GM18526 (cell line): ENCODE results near the gene TNFRSF12A.

Source experiments
- POLR2A ChIP-seq: IDR thresholded peaks from 3 replicates; pipeline ENCODE4 v1.6.1; 2011; ENCODE audit not compliant: insufficient read length; ENCODE audit errors: extremely low read depth

The TNFRSF12A gene

DNA sequence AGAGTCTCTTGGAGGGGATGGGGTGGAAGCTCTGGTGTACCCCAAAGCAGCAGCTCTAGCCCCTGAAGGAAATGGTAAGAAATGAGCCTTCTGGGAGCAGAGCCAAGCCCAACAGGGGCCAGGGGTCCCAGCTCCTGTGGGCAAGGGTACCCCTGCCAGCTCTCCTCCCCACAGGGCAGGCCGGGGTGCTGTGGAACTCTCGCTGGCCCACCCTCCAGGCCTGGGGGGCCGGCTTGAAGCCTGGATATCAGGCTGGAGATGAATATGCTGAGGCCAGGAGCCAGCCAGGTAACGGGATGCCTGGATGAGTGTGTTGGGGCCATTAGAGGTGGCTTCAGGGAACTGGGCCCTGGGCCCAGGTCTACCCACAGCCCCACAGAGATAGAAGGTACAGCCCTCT is 19.6 kb upstream of the TNFRSF12A start:
- no peak for TF ChIP-seq POLR2A

DNA sequence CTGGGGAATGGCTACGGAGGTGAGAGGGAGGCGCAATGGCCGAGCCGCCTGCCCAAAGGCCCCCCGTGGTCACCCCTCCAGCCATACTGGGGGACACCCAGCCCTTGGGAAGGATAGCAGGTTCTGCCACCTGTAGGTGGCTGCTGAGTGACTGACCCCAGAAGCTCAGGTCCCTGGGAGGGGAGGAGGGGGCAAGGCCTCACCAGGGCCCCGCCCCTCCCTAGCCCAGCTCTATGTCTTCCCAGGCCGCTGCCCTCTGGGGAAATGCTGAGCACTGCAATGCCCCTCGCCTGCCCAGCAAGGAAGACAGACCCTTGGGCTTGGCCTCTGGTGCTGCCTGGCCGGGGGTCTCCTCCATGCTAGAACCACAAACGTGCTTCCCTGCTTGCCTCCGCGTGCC is 18.9 kb upstream of the TNFRSF12A start:
- TF ChIP-seq POLR2A = no peak

DNA sequence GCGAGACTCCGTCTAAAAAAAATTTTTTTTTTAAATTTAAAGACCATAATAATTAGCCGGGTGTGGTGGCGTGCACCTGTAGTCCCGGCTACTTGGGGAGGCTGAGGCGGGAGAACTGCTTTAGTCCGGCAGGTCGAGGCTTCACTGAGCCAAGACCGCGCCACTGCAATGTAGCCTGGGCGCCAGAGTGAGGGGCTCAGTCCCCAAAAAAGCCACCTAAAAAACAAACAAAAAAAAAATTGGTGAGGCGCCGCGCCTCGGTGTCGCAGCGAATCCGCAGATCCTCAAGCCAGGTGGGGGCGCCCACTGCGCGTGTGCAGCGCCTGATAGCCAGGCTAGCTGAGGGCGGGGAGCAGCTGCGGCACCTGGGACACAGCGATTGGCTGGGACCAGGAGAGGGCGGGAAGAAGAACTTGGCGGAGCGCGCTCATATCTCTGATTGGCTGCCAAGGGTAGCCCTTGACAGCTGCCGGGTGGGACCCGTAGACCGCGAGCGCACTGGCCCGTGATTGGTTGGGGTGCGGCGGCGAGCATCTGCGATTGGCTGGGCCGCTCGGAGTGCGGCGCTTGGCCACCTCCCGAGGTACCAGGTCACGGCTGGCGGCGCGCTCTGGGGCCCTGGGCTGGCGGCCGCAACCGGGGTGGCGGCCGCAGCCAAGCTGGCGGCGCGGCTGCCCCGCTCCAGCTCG is 16.4 kb upstream of the TNFRSF12A start:
- no peak for TF ChIP-seq POLR2A

DNA sequence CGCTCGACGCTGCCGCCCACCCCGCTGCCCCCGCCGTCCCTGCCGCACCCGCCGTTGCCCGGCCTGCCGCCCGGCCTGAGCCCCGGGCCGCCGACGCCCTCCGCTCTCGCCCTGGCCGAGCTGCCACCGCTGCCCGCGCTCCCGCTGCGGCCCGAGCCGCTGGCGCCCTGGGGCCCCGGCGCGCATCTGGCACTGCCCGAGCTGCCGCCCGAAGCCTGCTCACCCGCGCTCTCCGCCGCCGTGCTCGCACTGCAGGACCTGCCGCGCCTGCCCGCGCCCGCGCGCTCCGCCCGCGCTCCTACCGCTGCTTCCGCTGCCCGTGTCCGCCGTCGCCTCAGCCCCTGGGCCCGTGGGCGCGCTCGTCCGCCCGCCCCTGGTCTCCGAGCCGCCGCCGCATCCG is 15.8 kb upstream of the TNFRSF12A start:
- TF ChIP-seq POLR2A = no peak

DNA sequence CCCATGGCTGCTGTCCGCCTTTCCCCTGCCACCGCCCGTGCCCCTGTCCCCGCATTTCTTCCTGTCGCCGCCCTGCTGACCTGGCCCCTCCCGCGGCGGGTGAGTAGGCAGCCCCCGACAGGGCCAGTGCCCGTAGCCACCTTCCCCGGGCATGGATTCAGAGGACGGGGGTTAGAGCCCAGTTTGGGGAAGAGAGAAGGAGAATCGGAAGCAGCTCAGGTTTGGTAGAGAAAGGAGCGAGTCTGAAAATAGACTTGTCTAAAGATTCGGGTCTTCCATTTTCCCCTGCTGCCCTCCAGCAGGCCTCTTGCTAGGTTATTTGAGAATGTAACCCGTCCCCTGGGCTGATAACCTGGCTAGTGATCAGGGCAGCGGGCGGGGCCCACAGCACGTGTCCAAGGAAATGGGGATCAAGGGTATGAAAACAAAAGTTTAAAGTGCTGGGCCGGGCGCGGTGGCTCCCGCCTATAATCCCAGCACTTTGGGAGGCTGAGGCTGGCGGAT is 15.3 kb upstream of the TNFRSF12A start:
- TF ChIP-seq POLR2A = peak; percentile 15

DNA sequence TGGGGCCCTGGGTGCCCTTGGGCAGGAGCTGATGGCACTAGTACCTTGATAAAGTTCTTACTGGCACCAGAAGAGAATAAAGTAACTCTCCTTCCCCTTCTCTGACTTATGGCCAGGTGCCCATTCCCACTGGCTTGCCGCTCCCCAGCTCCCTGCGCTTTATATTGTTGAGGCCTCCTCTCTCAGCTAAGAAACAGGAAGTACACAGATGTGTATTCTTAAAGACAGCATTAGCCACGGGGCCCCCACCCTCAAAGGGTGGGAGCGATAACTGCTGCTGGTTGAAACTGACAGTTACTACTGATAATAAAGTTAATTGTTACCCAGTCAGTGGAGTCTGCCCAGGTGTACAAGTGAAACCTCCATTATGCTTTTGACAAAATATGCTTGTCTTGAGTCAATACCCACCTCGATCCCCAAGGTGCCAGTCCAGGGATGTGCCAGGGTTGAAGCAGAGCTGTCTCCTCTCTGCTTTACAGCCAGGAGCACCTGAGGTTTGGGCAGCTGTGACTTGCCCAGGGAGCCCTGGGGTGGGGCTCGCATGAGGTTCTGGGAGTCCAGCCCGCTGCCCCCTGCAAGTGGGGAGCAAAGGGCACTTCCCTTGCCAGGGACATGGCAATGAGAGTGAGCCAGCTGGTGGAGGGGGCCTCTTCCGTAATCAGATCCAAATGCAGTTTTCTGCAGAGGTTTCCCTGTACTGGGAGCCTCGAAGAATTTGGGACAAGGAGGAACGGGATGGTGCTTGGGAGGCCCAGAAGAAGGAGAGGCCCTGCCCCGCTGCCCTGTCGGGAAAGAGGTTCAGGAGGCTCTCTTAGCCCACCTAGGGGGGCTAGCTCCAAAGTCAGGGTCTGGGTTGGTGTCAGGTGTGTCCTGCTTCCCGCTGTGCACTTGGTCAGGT is 12.9 kb upstream of the TNFRSF12A start:
- TF ChIP-seq POLR2A = no peak

DNA sequence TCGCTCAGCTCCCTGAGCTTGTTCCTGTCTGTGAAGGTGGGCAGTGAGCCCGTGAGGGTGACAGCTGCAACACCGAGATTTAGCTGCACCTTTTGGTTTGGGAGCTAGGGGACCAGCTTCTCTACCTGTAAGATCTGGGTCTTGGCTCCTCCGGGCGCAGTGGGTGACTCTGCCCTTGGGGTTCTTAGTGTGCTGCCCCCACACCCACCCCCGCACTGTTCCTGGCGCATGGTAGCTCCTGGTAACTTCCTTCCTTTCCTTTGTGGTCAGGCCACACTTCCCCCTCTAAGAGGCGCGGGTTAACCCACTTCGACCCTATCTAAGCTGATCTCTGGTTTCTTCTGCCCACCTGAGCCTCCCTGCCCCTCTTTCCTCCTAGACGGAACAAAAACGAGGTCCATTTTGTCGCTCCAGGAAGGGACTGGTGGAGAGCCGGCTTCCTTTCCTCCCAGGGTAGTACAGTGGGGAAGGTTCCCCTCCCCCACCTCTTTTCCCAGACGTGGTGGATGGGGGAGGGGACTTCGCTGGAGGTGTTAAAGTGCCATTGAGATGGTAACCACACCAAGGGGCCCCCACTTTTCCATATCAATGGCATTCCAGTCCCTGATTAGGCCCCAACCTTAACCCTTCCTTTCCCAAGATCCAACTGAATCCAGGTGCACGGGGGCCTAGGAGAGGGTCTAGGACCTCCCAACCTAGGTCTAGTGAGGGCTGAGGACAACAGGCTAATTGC is 12.0 kb upstream of the TNFRSF12A start:
- no peak for TF ChIP-seq POLR2A

DNA sequence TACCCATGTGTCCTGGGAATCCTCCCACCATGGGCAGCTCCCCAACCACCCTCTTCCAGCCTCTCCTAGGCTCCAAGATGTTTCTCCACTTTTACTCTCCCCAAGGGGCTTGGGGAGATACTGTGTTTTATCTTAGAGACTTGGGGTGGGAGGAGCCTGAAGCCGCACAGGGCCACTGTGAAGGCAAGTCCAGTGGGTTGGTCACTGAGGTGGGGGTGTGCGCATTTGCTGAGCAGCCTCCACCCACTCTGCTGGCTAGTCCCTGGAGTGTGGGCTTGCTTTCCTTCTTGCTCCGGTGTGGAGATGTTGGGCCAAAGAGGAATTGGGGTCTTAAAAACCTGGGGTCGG is 11.5 kb upstream of the TNFRSF12A start:
- TF ChIP-seq POLR2A = no peak

DNA sequence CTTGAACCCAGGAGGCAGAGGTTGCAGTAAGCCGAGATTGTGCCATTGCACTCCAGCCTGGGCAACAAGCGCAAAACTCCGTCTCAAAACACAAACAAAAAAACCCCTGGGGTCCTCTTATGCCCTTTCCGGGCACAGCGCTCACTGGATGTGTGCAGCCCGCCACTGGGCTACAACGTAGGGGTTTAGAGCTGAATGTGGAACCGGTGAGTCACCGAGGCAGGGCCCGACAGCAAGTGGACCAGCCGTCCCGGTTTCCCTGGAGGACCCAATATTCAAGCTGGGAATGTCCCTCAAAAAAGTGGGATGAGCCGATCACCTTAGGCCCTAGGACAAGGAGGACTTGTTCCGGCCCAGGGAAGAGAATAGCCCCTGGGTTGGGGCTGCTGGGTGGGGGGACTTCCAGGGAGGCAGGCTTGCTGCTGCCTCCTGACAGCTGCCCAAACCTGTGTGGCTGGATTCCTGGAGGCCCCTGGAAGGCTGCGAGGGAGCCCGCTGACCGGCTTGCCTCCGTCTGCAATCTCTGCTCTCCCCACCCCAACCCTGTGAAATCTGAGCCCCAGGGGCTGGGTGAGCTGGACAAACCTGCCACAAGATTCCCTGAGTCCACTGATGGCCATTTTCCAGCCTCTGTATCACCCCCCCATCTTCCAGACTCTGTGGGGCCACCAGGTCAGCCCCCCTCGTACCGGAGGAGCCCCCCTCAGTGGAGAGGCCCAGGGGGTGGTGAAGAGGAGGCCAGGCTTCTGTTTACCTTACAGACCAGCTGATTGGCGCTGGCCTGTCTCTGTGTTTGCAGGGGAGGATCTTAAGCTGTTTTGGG is 10.4 kb upstream of the TNFRSF12A start:
- no peak for TF ChIP-seq POLR2A

DNA sequence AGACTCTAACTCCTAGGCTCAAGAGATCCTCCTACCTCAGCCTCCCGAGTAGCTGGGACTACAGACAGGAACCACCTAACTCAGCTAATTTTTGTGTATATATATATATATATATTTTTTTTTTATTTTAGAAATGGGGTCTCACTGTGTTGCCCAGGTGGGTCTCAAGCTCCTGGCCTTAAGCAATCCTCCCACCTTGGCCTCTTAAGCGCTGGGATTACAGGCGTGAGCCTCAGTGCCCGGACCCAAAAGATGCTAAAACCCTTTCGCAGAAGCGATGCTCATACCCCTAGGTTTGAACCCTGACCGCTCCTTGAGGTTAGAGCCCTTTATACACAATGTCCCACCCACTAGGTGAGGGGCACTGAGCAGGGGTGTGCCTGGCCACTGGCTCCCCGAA is 9.7 kb upstream of the TNFRSF12A start:
- TF ChIP-seq POLR2A = no peak

DNA sequence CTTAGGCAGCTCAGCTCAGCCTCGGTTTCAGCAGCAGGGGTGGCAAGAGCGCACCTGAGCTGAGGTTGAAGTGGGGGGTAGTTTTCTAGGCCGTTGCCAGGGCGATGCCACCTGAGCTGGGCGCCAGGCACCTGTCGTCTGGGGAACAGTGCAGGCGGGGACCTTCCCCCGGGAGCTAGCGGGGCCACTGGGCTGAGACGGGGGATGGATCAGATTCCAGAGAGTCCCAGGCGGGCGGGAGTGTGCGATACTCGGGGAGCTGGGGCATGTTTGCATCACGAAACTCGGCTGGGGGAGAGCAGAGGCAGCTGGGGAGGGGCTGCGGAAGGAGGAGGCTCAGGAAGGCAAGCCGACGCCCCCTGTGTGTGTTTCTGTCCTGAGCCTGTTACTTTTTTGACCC is 7.9 kb upstream of the TNFRSF12A start:
- no peak for TF ChIP-seq POLR2A

DNA sequence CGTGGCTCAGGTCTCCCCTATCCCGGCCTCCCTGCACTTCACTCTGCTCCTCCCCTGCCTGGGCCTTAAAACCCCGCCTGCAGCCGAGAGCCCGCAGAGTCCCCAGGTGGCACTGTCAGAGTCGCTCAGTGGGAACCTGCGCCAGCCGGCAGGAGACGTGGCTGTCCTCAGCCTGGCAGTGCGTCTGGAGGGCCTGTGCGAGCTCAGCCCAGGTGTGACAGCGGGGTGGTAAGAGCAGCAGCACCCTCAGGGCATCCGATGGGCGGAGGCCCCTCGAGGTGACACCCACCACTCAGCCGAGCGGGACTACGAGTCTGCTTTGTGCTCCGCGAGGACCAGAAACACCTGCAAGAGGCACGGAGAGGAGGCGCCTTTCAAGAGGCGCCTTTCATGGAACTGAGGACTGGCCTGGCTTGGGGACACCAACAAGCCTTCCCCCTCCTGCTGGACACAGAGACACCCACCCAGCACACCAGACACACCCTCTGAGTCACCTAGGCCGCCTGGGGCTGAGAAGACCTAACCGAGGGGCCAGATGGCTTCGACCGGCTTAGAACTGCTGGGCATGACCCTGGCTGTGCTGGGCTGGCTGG is 7.2 kb upstream of the TNFRSF12A start, which contains the start of gene CLDN9:
Gene CLDN9, plus strand, starts transcription at position 96 of the 593 bp plus-strand sequence. Its CDS starts 440 bp downstream, at position 536.
- no peak for TF ChIP-seq POLR2A

DNA sequence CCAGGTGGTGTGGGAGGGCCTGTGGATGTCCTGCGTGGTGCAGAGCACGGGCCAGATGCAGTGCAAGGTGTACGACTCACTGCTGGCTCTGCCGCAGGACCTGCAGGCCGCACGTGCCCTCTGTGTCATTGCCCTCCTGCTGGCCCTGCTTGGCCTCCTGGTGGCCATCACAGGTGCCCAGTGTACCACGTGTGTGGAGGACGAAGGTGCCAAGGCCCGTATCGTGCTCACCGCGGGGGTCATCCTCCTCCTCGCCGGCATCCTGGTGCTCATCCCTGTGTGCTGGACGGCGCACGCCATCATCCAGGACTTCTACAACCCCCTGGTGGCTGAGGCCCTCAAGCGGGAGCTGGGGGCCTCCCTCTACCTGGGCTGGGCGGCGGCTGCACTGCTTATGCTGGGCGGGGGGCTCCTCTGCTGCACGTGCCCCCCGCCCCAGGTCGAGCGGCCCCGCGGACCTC is 6.6 kb upstream of the TNFRSF12A start:
- TF ChIP-seq POLR2A = no peak

DNA sequence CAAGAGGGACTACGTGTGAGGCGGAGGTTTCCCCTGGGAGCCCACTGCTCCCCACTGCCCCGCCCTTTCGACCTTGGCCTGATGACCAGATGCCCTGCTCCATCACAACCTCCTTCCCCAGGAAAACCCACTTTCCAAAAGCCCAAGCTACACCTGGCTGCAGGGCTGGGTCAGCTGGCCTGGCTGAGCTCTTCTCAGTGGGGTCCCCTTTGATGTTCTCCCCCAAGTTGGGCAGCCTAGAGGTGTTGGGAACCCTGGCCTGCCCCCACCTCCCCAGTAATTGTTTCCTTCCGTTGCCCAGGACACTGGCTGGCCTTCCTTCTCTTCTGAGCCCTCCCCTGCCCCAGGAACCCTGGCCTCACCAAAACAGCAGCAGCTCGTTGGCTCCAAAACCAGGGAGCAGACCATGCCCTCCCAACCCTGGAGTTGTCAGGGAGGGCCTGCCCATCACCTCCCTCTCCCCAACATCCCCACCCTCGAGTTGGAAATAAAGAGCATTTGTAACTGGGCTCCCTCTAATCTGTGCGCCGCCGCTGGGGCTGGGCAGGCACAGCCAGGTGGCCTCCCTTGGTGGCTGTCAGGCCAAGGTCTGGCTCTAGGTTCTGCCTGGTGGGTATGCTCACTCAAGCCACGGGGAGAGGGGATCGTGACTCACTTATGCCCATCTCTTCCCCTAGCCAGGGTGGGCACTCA is 6.0 kb upstream of the TNFRSF12A start:
- no peak for TF ChIP-seq POLR2A

DNA sequence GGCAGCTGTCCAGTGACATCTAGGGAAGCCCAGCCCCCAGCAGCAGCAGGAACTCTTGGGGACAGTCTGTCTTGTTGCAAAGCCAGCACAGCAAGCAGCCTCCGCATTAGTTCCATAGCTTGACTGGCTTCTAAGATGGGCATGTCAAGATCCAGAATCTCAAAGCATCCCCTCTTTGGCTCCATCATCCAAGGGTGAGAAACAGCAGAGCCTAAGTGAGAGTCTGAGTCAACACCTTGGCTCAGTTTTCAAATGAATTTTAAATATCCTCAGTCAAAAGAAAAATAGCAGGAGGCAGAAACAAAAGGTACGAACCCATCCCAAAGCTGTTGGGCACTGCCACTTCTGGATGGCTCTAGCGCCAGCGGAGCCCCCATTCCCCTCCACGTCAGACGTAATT is 5.2 kb upstream of the TNFRSF12A start:
- no peak for TF ChIP-seq POLR2A
